Measurements from ENCODE around the gene SSR1.

Gene SSR1

GRCh38 chr6:7250812-7251211 is 62.2 kb downstream of the SSR1 start:
- Histone ChIP-seq H3K4me3 (ENCODE audit: insufficient read depth, low read length, poor library complexity, severe bottlenecking) (no peak overlapping the region), H3K27ac (ENCODE audit: low read depth, low read length) (no peak overlapping the region), H2AFZ (ENCODE audit: low read depth, low read length, severe bottlenecking) (no peak overlapping the region), H3K36me3 (ENCODE audit: low read length) (no peaks in the 10 kb centered on the region), H3F3A (ENCODE audit: insufficient read depth) (no peaks in the 10 kb centered on the region), H3K9me2 (replicated peaks; ENCODE audit: insufficient read depth, low read length) (no peaks in the 10 kb centered on the region), H3K9ac (ENCODE audit: low read length) (no peak overlapping the region), H3K9me3 (ENCODE audit: insufficient read depth, low read length) (no peaks in the 10 kb centered on the region), H3K4me2 (ENCODE audit: low read depth, low read length, poor library complexity, severe bottlenecking) (no peak overlapping the region), H3K27me3 (ENCODE audit: low read length) (no peaks in the 10 kb centered on the region), H3K79me2 (ENCODE audit: insufficient read depth, low read length) (no peaks in the 10 kb centered on the region), H4K20me1 (ENCODE audit: low read depth, low read length) (no peaks in the 10 kb centered on the region)
- TF ChIP-seq EZH2phosphoT487 (conservative IDR thresholded peaks at IDR 0.05; ENCODE audit: low read length) (no peak), CTCF (IDR thresholded peaks at IDR 0.05; ENCODE audit: insufficient read depth, low read length, poor library complexity, severe bottlenecking) (no peak)

GRCh38 chr6:7249946-7250643 is 62.9 kb downstream of the SSR1 start:
- no peak overlapping the region for H3K27ac ChIP-seq (ENCODE audit: low read depth, low read length)
- H3K79me2 ChIP-seq (ENCODE audit: insufficient read depth, low read length) = no peaks in the 10 kb centered on the region
- no peaks in the 10 kb centered on the region for H3K27me3 ChIP-seq (ENCODE audit: low read length)
- no peak for TF ChIP-seq CTCF (IDR thresholded peaks at IDR 0.05; ENCODE audit: insufficient read depth, low read length, poor library complexity, severe bottlenecking)
- no peaks in the 10 kb centered on the region for H3K36me3 ChIP-seq (ENCODE audit: low read length)
- H3K9me2 ChIP-seq (replicated peaks; ENCODE audit: insufficient read depth, low read length) = no peaks in the 10 kb centered on the region
- no peak overlapping the region for H3K4me2 ChIP-seq (ENCODE audit: low read depth, low read length, poor library complexity, severe bottlenecking)
- no peaks in the 10 kb centered on the region for H4K20me1 ChIP-seq (ENCODE audit: low read depth, low read length)
- no peaks in the 10 kb centered on the region for H3K9me3 ChIP-seq (ENCODE audit: insufficient read depth, low read length)
- H3K4me3 ChIP-seq (ENCODE audit: insufficient read depth, low read length, poor library complexity, severe bottlenecking) = no peak overlapping the region
- no peaks in the 10 kb centered on the region for H3F3A ChIP-seq (ENCODE audit: insufficient read depth)
- no peak overlapping the region for H2AFZ ChIP-seq (ENCODE audit: low read depth, low read length, severe bottlenecking)
- no peak overlapping the region for H3K9ac ChIP-seq (ENCODE audit: low read length)

- TF ChIP-seq CTCF (IDR thresholded peaks at IDR 0.05; ENCODE audit: insufficient read depth, low read length, poor library complexity, severe bottlenecking) (no peak), EZH2phosphoT487 (conservative IDR thresholded peaks at IDR 0.05; ENCODE audit: low read length) (no peak)
- H3K36me3 ChIP-seq (ENCODE audit: low read length) = no peaks in the 10 kb centered on the region
- H2AFZ ChIP-seq (ENCODE audit: low read depth, low read length, severe bottlenecking) = no peak overlapping the region
- no peaks in the 10 kb centered on the region for H4K20me1 ChIP-seq (ENCODE audit: low read depth, low read length)
- H3K9ac ChIP-seq (ENCODE audit: low read length) = no peak overlapping the region
- H3K79me2 ChIP-seq (ENCODE audit: insufficient read depth, low read length) = no peaks in the 10 kb centered on the region
- no peak overlapping the region for H3K27ac ChIP-seq (ENCODE audit: low read depth, low read length)
- no peak overlapping the region for H3K4me3 ChIP-seq (ENCODE audit: insufficient read depth, low read length, poor library complexity, severe bottlenecking)
- no peaks in the 10 kb centered on the region for H3F3A ChIP-seq (ENCODE audit: insufficient read depth)
- H3K9me2 ChIP-seq (replicated peaks; ENCODE audit: insufficient read depth, low read length) = no peaks in the 10 kb centered on the region
- H3K27me3 ChIP-seq (ENCODE audit: low read length) = no peaks in the 10 kb centered on the region
- H3K9me3 ChIP-seq (ENCODE audit: insufficient read depth, low read length) = no peaks in the 10 kb centered on the region
- H3K4me2 ChIP-seq (ENCODE audit: low read depth, low read length, poor library complexity, severe bottlenecking) = no peak overlapping the region
These were observed 63.6 kb downstream of the SSR1 start for GRCh38 chr6:7249391-7249790.

All from SU-DHL-6 (cell line).